HL-60 (cell line): ENCODE results near the gene SGCA.

Source experiments
- DNase-seq, 2 experiments: peaks; one replicate each; pipeline ENCODE4 v3.0.0-alpha.2; 2010 to 2020; ENCODE audit warnings: low read depth in 1 of 2, low spot score in 1 of 2
- H3K27ac ChIP-seq: fragments of 250-450 bp; sonication (Bioruptor Pico); replicated peaks from 2 replicates; pipeline ENCODE4 v1.5.1; 2020; ENCODE audit warnings: mild to moderate bottlenecking, moderate library complexity
- H3K27me3 ChIP-seq: fragments of 250-450 bp; sonication (Bioruptor Pico); 2 replicates; pipeline ENCODE4 v1.5.1; 2021; ENCODE audit warnings: mild to moderate bottlenecking, moderate library complexity; ENCODE audit not compliant: insufficient read depth, poor library complexity, severe bottlenecking
- H3K4me3 ChIP-seq: replicated peaks from 2 replicates; pipeline ENCODE4 v1.5.1; 2011; ENCODE audit warnings: mild to moderate bottlenecking, control low read depth, low read length; ENCODE audit not compliant: insufficient read depth
- GABPA ChIP-seq: IDR thresholded peaks from 2 replicates; pipeline ENCODE4 v1.6.1; 2012; ENCODE audit warnings: low read depth
- POLR2AphosphoS5 ChIP-seq: IDR thresholded peaks from 2 replicates; pipeline ENCODE4 v1.6.1; 2012; ENCODE audit warnings: low read depth
- SPI1 ChIP-seq: IDR thresholded peaks from 2 replicates; pipeline ENCODE4 v1.6.1; 2012; ENCODE audit warnings: low read depth, mild to moderate bottlenecking, borderline replicate concordance
- long read RNA-seq: library from polyadenylated mRNA; unstranded; transcript quantifications from one replicate; pipeline ENCODE4 v2.0.0, GENCODE V29; 2020
- TF ChIP-seq, protein P1 (sequence below): IDR thresholded peaks from 2 replicates; pipeline ENCODE4 v1.6.1; 2012; ENCODE audit warnings: low read depth; ENCODE audit not compliant: insufficient replicate concordance
- TF ChIP-seq, protein P2 (sequence below): IDR thresholded peaks from one replicate; pipeline ENCODE4 v1.5.1; 2011; ENCODE audit warnings: low read length, control low read depth, inconsistent platforms; ENCODE audit not compliant: insufficient read depth

Gene SGCA
- long read RNA-seq = 0 reads

DNA sequence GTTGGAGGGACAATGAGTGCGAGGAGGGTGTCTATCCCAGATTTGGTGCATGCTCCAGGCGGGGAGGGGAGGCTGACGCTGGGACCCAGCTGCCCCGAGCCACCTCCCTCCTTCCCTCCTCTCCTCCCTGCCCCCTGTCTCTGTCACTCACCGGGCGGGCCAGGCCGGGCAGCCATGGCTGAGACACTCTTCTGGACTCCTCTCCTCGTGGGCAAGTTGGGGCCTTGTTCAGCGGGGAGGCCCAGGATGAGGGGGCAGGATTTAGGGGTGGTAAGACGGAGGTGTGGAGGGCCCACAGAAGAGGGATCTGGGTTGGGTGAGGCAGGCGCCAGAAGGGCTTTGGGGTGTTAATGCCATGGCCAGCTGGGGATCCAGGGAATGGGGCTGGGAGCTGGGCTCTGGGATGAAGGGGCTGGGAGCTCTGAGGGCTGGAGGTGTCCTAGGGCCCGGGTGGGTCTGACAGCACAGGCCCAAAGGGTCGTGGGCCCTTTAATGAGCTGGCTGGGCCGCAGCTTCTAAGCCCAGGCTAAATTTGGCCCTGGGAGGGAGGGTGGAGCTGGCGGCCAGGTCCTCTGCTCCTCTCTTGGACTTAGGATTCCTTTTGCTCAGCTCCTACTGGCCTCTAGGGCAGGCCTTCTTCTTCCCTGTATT is at the start of gene SGCA:
Gene SGCA, plus strand, starts transcription at position 139 of the 651 bp plus-strand sequence. Its CDS starts 36 bp downstream, at position 175.
- no peak within 1 kb of the TSS for H3K27ac ChIP-seq
- peaks cover 5% of the 10 kb centered on the region for H3K27me3 ChIP-seq
- TF ChIP-seq GABPA = no peak
- TF ChIP-seq, protein P1, sequence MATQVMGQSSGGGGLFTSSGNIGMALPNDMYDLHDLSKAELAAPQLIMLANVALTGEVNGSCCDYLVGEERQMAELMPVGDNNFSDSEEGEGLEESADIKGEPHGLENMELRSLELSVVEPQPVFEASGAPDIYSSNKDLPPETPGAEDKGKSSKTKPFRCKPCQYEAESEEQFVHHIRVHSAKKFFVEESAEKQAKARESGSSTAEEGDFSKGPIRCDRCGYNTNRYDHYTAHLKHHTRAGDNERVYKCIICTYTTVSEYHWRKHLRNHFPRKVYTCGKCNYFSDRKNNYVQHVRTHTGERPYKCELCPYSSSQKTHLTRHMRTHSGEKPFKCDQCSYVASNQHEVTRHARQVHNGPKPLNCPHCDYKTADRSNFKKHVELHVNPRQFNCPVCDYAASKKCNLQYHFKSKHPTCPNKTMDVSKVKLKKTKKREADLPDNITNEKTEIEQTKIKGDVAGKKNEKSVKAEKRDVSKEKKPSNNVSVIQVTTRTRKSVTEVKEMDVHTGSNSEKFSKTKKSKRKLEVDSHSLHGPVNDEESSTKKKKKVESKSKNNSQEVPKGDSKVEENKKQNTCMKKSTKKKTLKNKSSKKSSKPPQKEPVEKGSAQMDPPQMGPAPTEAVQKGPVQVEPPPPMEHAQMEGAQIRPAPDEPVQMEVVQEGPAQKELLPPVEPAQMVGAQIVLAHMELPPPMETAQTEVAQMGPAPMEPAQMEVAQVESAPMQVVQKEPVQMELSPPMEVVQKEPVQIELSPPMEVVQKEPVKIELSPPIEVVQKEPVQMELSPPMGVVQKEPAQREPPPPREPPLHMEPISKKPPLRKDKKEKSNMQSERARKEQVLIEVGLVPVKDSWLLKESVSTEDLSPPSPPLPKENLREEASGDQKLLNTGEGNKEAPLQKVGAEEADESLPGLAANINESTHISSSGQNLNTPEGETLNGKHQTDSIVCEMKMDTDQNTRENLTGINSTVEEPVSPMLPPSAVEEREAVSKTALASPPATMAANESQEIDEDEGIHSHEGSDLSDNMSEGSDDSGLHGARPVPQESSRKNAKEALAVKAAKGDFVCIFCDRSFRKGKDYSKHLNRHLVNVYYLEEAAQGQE = no peak
- TF ChIP-seq POLR2AphosphoS5 = no peak
- TF ChIP-seq SPI1 = no peak
- no peak within 1 kb of the TSS for H3K4me3 ChIP-seq
- DNase-seq = no peak

GRCh38 chr17:50117202-50118051 is 48.4 kb upstream of the SGCA start:
- no peak overlapping the region for H3K27ac ChIP-seq
- H3K4me3 ChIP-seq = no peak overlapping the region
- peak in 1 of 2 experiments; percentile 61 for DNase-seq
- TF ChIP-seq, protein P2, sequence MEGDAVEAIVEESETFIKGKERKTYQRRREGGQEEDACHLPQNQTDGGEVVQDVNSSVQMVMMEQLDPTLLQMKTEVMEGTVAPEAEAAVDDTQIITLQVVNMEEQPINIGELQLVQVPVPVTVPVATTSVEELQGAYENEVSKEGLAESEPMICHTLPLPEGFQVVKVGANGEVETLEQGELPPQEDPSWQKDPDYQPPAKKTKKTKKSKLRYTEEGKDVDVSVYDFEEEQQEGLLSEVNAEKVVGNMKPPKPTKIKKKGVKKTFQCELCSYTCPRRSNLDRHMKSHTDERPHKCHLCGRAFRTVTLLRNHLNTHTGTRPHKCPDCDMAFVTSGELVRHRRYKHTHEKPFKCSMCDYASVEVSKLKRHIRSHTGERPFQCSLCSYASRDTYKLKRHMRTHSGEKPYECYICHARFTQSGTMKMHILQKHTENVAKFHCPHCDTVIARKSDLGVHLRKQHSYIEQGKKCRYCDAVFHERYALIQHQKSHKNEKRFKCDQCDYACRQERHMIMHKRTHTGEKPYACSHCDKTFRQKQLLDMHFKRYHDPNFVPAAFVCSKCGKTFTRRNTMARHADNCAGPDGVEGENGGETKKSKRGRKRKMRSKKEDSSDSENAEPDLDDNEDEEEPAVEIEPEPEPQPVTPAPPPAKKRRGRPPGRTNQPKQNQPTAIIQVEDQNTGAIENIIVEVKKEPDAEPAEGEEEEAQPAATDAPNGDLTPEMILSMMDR = no peak
- no peak for TF ChIP-seq SPI1
- TF ChIP-seq, protein P1 = no peak
- no peak for TF ChIP-seq POLR2AphosphoS5
- no peak for TF ChIP-seq GABPA
- H3K27me3 ChIP-seq = peaks cover 46% of the 10 kb centered on the region

- DNase-seq = no peak
- TF ChIP-seq SPI1 (no peak), POLR2AphosphoS5 (no peak), GABPA (no peak)
- TF ChIP-seq, protein P2 = no peak
- TF ChIP-seq, protein P1 = no peak
- Histone ChIP-seq H3K27ac (no peak overlapping the region), H3K27me3 (peaks cover 55% of the 10 kb centered on the region), H3K4me3 (no peak overlapping the region)
These were observed 47.6 kb upstream of the SGCA start for GRCh38 chr17:50118076-50118827.
